ENCODE results near the gene TUBB3.
"Not testable (repeated sequence)": the region's sequence is repeated elsewhere in the genome, so short reads cannot be mapped to it uniquely, and the experiment has no call there.

Gene TUBB3

GRCh38 chr16:89922884-89923639 lies at the start of gene TUBB3:
Gene TUBB3 (plus strand): TSS chr16:89923342. CDS start chr16:89923402, 60 bp downstream.
- FAIRE-seq, result no peak

GRCh38 chr16:89873972-89874689 lies 49.0 kb upstream of the TUBB3 start:
- FAIRE-seq, result no peak

GRCh38 chr16:89879123-89879522 lies 44.0 kb upstream of the TUBB3 start:
- FAIRE-seq, result not testable (repeated sequence)

- no peak for FAIRE-seq
Observed at GRCh38 chr16:89880477-89881367, 42.4 kb upstream of the TUBB3 start.

GRCh38 chr16:89881368-89881730 lies 41.8 kb upstream of the TUBB3 start:
- no peak for FAIRE-seq

GRCh38 chr16:89883346-89884040 lies 39.6 kb upstream of the TUBB3 start:
- no peak for FAIRE-seq

GRCh38 chr16:89884041-89884421 lies 39.1 kb upstream of the TUBB3 start:
- FAIRE-seq, result no peak

GRCh38 chr16:89887243-89887642 lies 35.9 kb upstream of the TUBB3 start:
- no peak for FAIRE-seq

- FAIRE-seq, result no peak
Observed at GRCh38 chr16:89890200-89890599, 32.9 kb upstream of the TUBB3 start.

GRCh38 chr16:89890886-89891657 lies 32.1 kb upstream of the TUBB3 start:
- FAIRE-seq, result no peak

- no peak for FAIRE-seq
Observed at GRCh38 chr16:89892055-89892630, 31.0 kb upstream of the TUBB3 start.

- FAIRE-seq, result no peak
Observed at GRCh38 chr16:89892635-89893034, 30.5 kb upstream of the TUBB3 start.

GRCh38 chr16:89893642-89894548 lies 29.2 kb upstream of the TUBB3 start:
- no peak for FAIRE-seq

- FAIRE-seq, result no peak
Observed at GRCh38 chr16:89895482-89896250, 27.5 kb upstream of the TUBB3 start.

- FAIRE-seq, result no peak
Observed at GRCh38 chr16:89897204-89897603, 25.9 kb upstream of the TUBB3 start.

GRCh38 chr16:89898201-89898967 lies 24.8 kb upstream of the TUBB3 start:
- no peak for FAIRE-seq

GRCh38 chr16:89899879-89900481 lies 23.2 kb upstream of the TUBB3 start:
- no peak for FAIRE-seq

- no peak for FAIRE-seq
Observed at GRCh38 chr16:89900885-89901284, 22.3 kb upstream of the TUBB3 start.

Data from A204.1 (cell line).